Measurements from ENCODE around the gene POTEI.
A peak's percentile ranks its signal among the peaks of the same experiment; 100 is the strongest.
"Not testable (repeated sequence)": the region's sequence is repeated elsewhere in the genome, so short reads cannot be mapped to it uniquely, and the experiment has no call there.

DNA sequence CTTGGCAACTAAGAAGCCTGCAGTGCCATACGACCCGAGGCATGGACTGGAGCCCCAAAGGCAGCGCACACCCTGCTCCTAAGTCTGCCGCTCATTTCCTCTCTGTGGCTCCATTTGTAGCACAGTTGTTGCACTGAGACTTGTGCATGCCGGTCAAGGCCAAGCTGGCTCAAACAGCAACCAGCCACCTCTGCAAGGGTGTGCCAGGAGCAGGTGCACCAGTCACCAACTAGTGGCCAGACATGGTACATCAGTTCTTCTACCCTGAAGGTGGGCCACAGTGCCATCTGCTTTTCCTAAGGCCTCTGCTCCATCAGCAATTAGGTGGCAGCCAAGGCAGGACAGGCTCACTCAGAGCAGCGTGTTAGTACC is 54.4 kb downstream of the POTEI start:
- TF ChIP-seq, protein P1, sequence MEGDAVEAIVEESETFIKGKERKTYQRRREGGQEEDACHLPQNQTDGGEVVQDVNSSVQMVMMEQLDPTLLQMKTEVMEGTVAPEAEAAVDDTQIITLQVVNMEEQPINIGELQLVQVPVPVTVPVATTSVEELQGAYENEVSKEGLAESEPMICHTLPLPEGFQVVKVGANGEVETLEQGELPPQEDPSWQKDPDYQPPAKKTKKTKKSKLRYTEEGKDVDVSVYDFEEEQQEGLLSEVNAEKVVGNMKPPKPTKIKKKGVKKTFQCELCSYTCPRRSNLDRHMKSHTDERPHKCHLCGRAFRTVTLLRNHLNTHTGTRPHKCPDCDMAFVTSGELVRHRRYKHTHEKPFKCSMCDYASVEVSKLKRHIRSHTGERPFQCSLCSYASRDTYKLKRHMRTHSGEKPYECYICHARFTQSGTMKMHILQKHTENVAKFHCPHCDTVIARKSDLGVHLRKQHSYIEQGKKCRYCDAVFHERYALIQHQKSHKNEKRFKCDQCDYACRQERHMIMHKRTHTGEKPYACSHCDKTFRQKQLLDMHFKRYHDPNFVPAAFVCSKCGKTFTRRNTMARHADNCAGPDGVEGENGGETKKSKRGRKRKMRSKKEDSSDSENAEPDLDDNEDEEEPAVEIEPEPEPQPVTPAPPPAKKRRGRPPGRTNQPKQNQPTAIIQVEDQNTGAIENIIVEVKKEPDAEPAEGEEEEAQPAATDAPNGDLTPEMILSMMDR (IDR thresholded peaks at IDR 0.05; ENCODE audit: low read depth, low read length): peak; percentile 8
- TF ChIP-seq POLR2A (IDR thresholded peaks at IDR 0.05; ENCODE audit: extremely low read depth, insufficient read length): not testable (repeated sequence)

Measured in NB4 (cell line).